ENCODE data around the gene PRKAB1. TPM values are rescaled to one million over a fixed set of nuclear protein-coding genes. Genes with fewer than 3 reads are reported as not detected.

PRKAB1 gene
- total RNA-seq, 2 experiments from 2014 or later = 18.6 to 24.2 TPM

- no peak for TF ChIP-seq CTCF (IDR thresholded peaks at IDR 0.05)
- ATAC-seq (ENCODE audit: poor library complexity) = no peak
- no peaks in the 10 kb centered on the region for H3K9me3 Mint-ChIP-seq
- Histone ChIP-seq H3K27ac (ENCODE audit: low read depth in 1 of 2, low read length in 2 of 2) (no peak overlapping the region), H3K4me1 (ENCODE audit: insufficient read depth, low read length) (no peaks in the 10 kb centered on the region), H3K36me3 (ENCODE audit: insufficient read depth, low read length) (no peaks in the 10 kb centered on the region), H3K27me3 (ENCODE audit: control insufficient read depth in 1 of 2, insufficient read depth in 2 of 2, low read length in 2 of 2) (no peaks in the 10 kb centered on the region), H3K9me3 (ENCODE audit: control insufficient read depth in 1 of 2, insufficient read depth in 1 of 2, low read length in 2 of 2) (no peaks in the 10 kb centered on the region), H3K4me3 (ENCODE audit: low read length) (no peak overlapping the region)
- no peaks in the 10 kb centered on the region for H3K27me3 Mint-ChIP-seq
- no peak overlapping the region for H3K4me3 Mint-ChIP-seq
- ChIA-PET POLR2A (no interaction called here), CTCF (no interaction called here)
- no peak overlapping the region for H3K27ac Mint-ChIP-seq
- H3K36me3 Mint-ChIP-seq (ENCODE audit: low read depth) = no peaks in the 10 kb centered on the region
- DNase-seq = no peak
- intact Hi-C loops (cut with DNase I, micrococcal nuclease) = no loop called here
- H3K4me1 Mint-ChIP-seq (ENCODE audit: low read depth) = no peaks in the 10 kb centered on the region
Observed at GRCh38 chr12:119730381-119730780, 62.4 kb downstream of the PRKAB1 start.

Small RNAs within 50 kb of the gene (microRNA-seq; reads per million reads assigned to microRNA genes)
- not detected for gene MIR1178 (ENCODE audit: borderline microRNAs expressed, borderline replicate concordance)

Other genes with a start within 250 kb of the PRKAB1 start
- gene TMEM233, start 74.4 kb upstream of the PRKAB1 start, total RNA-seq = not detected
- 1 to 10 TPM; 1.3 to 1.9 TPM for gene CIT, start 209.2 kb downstream of the PRKAB1 start, total RNA-seq

Data from CD4-positive, alpha-beta T cell (primary cell).